K562 (cell line): ENCODE results near the gene ZNF845. TPM values are rescaled to one million over a fixed set of nuclear protein-coding genes. Genes with fewer than 3 reads are reported as not detected.

Experiments used
- GATA2 ChIP-seq: sonication (generic); formaldehyde crosslinking; IDR thresholded peaks from 2 replicates; pipeline ENCODE4 v1.4.0; 2020; ENCODE audit warnings: mild to moderate bottlenecking, missing genetic modification reagents
- RB1 ChIP-seq: fragments of 450-650 bp; IDR thresholded peaks from 2 replicates; pipeline ENCODE4 v1.6.1; 2017; ENCODE audit warnings: low read depth, mild to moderate bottlenecking
- ZNF197 ChIP-seq: fragments of 200-800 bp; sonication (Bioruptor generic); IDR thresholded peaks from 2 replicates; pipeline ENCODE4 v1.6.1; 2016; ENCODE audit warnings: low read depth, missing genetic modification characterization, missing compliant biosample characterization
- polyA plus RNA-seq, 8 experiments: library from polyadenylated mRNA; depleted of rRNA in 4 of 8; stranded (reverse) in 5 of 8; unstranded in 3 of 8; fragments of >200 nt; fragmentation: Nextera tagmentation in 2 of 8; fragmentation: Illumina TruSeq in 1 of 8; extraction: Ambion mirVana in 2 of 8; extraction: Trizol in 1 of 8; gene quantifications; 2 replicates each; pipeline versions ENCODE4 v1.2.1 to v1.2.3, GENCODE V29; 2011 to 2014; ENCODE audit warnings: inconsistent platforms in 1 of 8, missing spikeins in 1 of 8
- total RNA-seq, 7 experiments: library from RNA; depleted of rRNA in 6 of 7; stranded (reverse); fragments of >200 nt in 6 of 7; fragmentation: Illumina TruSeq in 2 of 7; extraction: Trizol in 2 of 7; gene quantifications; 2 replicates each; pipeline versions ENCODE4 v1.2.1 to v1.2.3, GENCODE V29; 2011 to 2021; ENCODE audit warnings: low replicate concordance in 1 of 7
- TF ChIP-seq, protein P1 (sequence below): fragments of 200-800 bp; sonication (Bioruptor generic); IDR thresholded peaks from 2 replicates; pipeline ENCODE4 v1.6.1; 2017; ENCODE audit warnings: missing genetic modification characterization, missing compliant biosample characterization
- TF ChIP-seq, protein P2 (sequence below): fragments of 450-650 bp; IDR thresholded peaks from 2 replicates; pipeline ENCODE4 v1.6.1; 2016; ENCODE audit warnings: antibody characterized with exemption
- TF ChIP-seq, protein P3 (sequence below): fragments of 250-450 bp; sonication (Bioruptor Pico); IDR thresholded peaks from 2 replicates; pipeline ENCODE4 v1.9.0; 2021; ENCODE audit warnings: mild to moderate bottlenecking, inconsistent platforms
- TF ChIP-seq, protein P4 (sequence below): fragments of 250-450 bp; sonication (Bioruptor Pico); IDR thresholded peaks from 2 replicates; pipeline ENCODE4 v1.9.0; 2021; ENCODE audit warnings: mild to moderate bottlenecking
- TF ChIP-seq, protein P5 (sequence below): fragments of 200-600 bp; sonication (generic); IDR thresholded peaks from one replicate; pipeline ENCODE4 v1.6.1; 2012; ENCODE audit warnings: mild to moderate bottlenecking, low read depth, low read length, inconsistent platforms

Gene ZNF845
- total and polyA plus RNA-seq, 9 of the 15 experiments (the other 6 are each of a cell fraction or from before 2014, with no cell fraction given), result 1.9 to 13.2 (median 6.4) TPM

DNA sequence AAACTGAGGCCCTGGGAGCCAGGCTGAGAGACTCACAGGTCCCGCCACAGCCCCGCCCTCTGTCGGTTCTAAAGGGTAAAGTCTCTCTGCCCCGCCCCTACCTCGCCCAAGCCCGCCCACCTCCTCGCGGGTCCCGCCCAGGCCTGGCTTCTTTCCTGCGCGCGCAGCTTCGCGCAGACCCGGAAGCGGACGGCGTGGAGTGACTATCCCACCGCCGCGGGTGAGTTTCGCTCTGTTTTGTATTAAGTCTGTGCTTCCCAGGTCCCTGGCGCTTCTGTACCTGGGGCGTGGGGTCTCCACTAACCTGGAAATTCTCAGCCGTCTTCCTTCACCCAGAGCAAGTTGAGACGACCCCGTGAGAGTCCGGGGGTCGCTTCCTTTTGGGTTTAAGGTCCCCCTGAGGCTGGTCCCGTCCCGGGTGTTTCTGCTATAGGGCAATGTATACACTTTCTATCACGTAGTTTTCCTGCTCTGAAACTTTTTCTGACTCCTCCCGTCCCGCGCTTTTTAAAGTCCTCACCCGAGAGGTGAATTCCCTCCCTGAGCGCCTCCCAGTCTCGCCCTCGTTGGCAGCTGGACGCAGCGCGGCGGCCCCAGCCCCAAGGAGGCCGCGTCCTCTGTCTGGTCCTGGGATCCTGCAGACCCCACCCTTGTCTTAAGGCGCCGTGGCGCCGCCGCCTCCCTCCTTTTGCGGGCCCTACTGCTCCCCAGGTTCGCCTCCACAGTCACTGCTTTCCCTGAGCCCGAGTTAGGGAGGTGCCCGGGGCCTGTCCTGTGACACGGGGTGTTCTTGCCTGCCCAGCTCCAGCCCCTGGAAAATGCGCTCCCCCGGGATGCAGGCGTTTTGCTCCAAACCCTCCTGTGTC, 61.7 kb downstream of the ZNF845 start, which contains the start of gene ZNF765 (continued):
- TF ChIP-seq ZNF197 (CRISPR knock-in tag) (no peak), RB1 (peak; percentile 28; the same call in 1 of the 2 replicates), GATA2 (CRISPR knock-in tag) (no peak)
- TF ChIP-seq, protein P1, sequence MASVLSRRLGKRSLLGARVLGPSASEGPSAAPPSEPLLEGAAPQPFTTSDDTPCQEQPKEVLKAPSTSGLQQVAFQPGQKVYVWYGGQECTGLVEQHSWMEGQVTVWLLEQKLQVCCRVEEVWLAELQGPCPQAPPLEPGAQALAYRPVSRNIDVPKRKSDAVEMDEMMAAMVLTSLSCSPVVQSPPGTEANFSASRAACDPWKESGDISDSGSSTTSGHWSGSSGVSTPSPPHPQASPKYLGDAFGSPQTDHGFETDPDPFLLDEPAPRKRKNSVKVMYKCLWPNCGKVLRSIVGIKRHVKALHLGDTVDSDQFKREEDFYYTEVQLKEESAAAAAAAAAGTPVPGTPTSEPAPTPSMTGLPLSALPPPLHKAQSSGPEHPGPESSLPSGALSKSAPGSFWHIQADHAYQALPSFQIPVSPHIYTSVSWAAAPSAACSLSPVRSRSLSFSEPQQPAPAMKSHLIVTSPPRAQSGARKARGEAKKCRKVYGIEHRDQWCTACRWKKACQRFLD (CRISPR knock-in tag), result no peak
- TF ChIP-seq, protein P2, sequence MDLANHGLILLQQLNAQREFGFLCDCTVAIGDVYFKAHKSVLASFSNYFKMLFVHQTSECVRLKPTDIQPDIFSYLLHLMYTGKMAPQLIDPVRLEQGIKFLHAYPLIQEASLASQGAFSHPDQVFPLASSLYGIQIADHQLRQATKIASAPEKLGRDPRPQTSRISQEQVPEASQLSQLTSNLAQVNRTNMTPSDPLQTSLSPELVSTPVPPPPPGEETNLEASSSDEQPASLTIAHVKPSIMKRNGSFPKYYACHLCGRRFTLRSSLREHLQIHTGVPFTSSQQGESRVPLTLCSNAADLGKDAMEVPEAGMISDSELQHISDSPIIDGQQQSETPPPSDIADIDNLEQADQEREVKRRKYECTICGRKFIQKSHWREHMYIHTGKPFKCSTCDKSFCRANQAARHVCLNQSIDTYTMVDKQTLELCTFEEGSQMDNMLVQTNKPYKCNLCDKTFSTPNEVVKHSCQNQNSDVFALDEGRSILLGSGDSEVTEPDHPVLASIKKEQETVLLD, result peak; percentile 88
- TF ChIP-seq, protein P3, sequence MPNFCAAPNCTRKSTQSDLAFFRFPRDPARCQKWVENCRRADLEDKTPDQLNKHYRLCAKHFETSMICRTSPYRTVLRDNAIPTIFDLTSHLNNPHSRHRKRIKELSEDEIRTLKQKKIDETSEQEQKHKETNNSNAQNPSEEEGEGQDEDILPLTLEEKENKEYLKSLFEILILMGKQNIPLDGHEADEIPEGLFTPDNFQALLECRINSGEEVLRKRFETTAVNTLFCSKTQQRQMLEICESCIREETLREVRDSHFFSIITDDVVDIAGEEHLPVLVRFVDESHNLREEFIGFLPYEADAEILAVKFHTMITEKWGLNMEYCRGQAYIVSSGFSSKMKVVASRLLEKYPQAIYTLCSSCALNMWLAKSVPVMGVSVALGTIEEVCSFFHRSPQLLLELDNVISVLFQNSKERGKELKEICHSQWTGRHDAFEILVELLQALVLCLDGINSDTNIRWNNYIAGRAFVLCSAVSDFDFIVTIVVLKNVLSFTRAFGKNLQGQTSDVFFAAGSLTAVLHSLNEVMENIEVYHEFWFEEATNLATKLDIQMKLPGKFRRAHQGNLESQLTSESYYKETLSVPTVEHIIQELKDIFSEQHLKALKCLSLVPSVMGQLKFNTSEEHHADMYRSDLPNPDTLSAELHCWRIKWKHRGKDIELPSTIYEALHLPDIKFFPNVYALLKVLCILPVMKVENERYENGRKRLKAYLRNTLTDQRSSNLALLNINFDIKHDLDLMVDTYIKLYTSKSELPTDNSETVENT, result no peak
- TF ChIP-seq, protein P4, sequence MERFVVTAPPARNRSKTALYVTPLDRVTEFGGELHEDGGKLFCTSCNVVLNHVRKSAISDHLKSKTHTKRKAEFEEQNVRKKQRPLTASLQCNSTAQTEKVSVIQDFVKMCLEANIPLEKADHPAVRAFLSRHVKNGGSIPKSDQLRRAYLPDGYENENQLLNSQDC (CRISPR knock-in tag), result no peak
- TF ChIP-seq, protein P5, sequence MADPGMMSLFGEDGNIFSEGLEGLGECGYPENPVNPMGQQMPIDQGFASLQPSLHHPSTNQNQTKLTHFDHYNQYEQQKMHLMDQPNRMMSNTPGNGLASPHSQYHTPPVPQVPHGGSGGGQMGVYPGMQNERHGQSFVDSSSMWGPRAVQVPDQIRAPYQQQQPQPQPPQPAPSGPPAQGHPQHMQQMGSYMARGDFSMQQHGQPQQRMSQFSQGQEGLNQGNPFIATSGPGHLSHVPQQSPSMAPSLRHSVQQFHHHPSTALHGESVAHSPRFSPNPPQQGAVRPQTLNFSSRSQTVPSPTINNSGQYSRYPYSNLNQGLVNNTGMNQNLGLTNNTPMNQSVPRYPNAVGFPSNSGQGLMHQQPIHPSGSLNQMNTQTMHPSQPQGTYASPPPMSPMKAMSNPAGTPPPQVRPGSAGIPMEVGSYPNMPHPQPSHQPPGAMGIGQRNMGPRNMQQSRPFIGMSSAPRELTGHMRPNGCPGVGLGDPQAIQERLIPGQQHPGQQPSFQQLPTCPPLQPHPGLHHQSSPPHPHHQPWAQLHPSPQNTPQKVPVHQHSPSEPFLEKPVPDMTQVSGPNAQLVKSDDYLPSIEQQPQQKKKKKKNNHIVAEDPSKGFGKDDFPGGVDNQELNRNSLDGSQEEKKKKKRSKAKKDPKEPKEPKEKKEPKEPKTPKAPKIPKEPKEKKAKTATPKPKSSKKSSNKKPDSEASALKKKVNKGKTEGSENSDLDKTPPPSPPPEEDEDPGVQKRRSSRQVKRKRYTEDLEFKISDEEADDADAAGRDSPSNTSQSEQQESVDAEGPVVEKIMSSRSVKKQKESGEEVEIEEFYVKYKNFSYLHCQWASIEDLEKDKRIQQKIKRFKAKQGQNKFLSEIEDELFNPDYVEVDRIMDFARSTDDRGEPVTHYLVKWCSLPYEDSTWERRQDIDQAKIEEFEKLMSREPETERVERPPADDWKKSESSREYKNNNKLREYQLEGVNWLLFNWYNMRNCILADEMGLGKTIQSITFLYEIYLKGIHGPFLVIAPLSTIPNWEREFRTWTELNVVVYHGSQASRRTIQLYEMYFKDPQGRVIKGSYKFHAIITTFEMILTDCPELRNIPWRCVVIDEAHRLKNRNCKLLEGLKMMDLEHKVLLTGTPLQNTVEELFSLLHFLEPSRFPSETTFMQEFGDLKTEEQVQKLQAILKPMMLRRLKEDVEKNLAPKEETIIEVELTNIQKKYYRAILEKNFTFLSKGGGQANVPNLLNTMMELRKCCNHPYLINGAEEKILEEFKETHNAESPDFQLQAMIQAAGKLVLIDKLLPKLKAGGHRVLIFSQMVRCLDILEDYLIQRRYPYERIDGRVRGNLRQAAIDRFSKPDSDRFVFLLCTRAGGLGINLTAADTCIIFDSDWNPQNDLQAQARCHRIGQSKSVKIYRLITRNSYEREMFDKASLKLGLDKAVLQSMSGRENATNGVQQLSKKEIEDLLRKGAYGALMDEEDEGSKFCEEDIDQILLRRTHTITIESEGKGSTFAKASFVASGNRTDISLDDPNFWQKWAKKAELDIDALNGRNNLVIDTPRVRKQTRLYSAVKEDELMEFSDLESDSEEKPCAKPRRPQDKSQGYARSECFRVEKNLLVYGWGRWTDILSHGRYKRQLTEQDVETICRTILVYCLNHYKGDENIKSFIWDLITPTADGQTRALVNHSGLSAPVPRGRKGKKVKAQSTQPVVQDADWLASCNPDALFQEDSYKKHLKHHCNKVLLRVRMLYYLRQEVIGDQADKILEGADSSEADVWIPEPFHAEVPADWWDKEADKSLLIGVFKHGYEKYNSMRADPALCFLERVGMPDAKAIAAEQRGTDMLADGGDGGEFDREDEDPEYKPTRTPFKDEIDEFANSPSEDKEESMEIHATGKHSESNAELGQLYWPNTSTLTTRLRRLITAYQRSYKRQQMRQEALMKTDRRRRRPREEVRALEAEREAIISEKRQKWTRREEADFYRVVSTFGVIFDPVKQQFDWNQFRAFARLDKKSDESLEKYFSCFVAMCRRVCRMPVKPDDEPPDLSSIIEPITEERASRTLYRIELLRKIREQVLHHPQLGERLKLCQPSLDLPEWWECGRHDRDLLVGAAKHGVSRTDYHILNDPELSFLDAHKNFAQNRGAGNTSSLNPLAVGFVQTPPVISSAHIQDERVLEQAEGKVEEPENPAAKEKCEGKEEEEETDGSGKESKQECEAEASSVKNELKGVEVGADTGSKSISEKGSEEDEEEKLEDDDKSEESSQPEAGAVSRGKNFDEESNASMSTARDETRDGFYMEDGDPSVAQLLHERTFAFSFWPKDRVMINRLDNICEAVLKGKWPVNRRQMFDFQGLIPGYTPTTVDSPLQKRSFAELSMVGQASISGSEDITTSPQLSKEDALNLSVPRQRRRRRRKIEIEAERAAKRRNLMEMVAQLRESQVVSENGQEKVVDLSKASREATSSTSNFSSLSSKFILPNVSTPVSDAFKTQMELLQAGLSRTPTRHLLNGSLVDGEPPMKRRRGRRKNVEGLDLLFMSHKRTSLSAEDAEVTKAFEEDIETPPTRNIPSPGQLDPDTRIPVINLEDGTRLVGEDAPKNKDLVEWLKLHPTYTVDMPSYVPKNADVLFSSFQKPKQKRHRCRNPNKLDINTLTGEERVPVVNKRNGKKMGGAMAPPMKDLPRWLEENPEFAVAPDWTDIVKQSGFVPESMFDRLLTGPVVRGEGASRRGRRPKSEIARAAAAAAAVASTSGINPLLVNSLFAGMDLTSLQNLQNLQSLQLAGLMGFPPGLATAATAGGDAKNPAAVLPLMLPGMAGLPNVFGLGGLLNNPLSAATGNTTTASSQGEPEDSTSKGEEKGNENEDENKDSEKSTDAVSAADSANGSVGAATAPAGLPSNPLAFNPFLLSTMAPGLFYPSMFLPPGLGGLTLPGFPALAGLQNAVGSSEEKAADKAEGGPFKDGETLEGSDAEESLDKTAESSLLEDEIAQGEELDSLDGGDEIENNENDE, result no peak
